OCI-LY3 (cell line): ENCODE results near the gene MAP3K4.

Experiments
- CTCF ChIP-seq: fragments of 200-600, 300-600 bp; sonication (generic); IDR thresholded peaks from 2 replicates; pipeline ENCODE4 v1.5.1; 2014; ENCODE audit warnings: antibody characterized with exemption, low read length, low read depth
- EZH2phosphoT487 ChIP-seq: fragments of 200-600 bp; shearing (Covaris generic); IDR thresholded peaks from 2 replicates; pipeline ENCODE4 v1.6.1; 2018; ENCODE audit warnings: antibody characterized with exemption, mixed run types, low read depth

- TF ChIP-seq EZH2phosphoT487 = no peak
- TF ChIP-seq CTCF = no peak
These were observed 76.8 kb downstream of the MAP3K4 start for GRCh38 chr6:161068321-161068741.
